GM04504 (cell line): ENCODE results near the gene EMC10.
A peak's percentile ranks its signal among the peaks of the same experiment; 100 is the strongest.

Source experiments
- DNase-seq: peaks from one replicate; pipeline ENCODE4 v3.0.0-alpha.2; 2012; ENCODE audit warnings: low read depth

EMC10 gene

DNA sequence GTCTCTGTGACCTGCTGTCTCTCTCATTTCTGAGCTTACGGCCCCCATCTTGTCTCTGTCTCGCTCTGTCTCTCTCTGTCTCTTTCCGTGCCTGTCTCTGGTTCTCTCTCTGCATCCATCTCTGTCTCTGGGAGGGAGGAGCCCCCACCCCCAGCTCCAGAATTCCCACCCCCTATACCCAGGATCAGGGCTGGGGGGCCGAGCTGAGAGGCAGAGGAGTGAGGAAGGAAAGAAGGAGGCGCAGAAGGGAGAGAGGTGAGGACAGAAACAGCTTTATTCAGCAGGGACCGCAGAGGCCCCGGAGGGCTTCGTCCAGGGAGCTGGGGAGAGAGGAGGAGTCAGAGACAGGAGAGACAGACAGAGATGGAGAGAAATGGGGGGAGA lies 20.7 kb downstream of the EMC10 start:
- no peak for DNase-seq

DNA sequence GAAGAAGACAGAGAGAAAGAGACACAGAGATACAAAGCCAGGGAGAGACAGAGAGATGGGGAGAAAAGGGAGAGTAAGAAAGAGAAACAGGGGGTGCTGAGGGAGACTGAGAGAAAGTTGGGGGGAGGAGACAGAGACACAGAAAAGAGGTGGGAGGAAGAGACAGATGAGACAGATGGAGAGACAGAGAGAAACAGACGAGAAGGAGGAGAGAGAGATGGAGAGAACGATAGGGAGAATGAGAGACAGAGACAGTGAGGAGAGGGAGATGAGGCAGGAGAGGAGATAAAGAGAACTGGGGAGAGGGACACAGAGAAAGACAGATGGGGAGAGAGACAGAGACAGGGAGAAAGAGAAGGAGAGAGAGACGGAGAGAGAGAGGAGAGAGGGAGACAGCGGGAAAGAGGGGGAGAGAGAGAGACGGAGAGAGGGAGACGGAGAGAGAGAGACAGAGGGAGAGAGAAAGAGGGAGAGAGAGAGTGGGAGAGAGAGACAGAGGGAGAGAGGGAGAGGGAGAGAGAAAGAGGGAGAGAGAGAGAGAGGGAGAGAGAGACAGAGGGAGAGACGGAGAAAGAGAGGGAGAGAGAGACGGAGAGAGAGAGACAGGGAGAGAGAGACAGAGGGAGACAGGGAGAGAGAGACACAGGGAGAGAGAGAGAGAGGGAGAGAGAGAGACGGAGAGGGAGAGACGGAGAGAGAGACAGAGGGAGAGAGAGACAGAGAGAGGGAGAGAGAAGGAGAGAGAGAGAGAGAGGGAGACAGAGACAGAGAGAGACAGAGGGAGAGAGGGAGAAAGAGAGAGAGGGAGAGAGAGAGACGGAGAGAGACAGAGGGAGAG lies 22.1 kb downstream of the EMC10 start:
- DNase-seq = no peak

DNA sequence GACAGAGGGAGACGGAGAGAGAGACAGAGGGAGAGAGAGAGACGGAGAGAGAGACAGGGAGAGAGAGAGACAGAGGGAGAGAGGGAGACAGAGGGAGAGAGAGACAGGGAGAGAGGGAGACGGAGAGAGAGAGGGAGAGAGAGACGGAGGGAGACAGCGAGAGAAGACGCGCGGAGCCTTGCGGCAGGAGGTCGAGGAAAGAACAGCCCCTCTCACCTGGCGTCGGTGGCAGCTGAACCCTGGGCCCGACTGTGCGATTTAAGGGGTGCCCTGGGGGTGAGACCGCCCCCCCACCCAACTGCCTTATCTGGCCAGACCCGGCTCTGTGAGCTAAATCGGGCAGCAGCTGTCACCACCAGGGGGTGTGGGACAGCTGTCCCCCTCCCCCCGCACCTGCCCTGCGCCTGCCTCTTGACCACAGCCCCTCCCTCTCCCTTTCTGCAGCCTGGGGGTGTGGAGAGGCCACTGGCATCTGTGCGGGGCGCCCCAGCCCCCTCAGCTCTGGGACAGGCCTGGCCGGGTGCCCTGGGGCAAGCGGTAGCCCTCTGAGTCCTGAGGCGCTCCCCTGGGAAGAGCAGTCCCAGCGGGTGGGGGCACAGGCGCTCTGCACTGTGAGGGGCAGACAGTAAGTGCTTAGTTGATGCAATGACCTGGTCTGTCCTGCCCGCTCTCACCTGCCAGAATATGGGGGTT lies 23.9 kb downstream of the EMC10 start:
- DNase-seq = no peak

DNA sequence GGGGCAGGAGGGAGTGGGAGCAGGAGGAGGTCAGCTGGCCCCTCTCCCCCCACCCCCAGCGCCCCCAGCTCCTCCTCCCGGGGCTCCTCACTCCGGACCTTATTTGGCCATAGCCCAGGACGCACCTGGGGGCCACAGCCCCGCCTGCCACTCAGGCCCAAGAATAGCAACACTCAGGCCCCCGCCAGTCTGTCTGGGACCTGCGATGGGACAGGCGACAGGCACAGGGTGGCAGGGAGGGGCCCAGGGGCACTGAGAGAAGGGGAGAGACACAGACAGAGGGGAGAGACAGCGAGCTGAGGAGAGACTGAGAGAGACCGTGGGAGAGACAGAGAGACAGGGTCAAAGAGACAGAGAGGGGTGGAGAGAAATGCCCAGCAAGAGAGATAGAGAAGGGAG lies 24.4 kb downstream of the EMC10 start:
- DNase-seq = no peak

DNA sequence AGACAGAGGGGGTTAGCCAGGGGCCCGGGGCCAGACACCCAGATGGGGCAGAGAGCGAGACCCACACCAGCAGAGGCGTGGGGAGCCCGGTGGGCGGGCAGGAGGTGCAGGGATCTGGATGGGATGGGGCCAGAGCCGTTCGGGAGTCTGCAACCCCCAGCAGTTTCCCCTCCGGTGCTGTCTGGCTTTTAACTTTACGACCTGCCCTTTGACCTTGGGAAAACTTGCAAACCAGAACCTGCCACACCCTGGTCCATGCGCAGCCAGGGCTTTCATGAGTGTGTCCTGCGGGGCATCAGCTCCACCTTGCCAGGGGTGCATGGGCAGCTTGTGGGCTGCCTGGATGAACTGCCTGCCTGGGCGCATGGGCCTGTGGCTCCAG lies 24.9 kb downstream of the EMC10 start:
- no peak for DNase-seq

DNA sequence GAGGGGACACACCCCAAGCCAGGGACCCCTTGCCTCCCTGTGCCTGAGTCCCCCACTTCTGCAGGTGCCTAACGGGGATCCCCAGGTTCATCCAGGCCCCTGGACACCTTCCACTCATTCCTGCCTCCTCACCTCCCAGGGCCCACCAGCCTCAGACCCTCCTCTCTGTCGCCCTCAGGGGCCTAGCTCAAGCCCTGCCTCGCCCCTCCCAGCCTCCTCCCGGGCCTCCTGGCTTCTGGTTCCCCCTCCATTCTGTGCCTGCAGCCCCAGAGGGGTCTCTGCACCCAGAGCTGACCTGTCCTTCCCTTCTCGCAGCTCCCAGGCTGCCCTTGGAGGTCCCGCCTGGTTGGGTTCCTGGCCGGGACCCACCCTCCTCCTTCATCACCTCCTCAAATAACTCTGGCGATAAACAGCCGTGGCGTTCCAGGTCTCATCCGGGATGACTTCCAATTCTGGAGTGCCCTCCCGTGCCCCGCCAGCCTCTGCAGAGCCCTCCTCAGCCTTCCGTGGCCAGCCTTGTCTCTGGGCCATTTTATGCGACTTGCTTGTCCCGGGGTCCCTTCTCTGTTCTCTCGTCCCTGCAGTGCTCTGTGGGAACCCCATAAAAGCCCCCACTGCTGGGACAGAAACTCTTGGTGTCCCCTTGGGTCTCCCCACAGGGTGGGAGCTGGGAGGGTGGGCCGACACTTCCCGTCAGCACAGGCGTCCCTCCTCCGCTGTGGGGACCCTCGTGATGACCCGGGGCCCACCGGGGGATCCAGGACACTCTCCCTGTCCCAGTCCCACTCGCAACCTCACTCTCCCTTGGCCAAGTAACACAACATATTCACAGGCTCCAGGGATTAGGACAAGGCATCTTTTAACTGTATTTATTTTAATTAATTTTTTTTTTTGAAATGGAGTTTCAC lies 25.5 kb downstream of the EMC10 start:
- DNase-seq = no peak

DNA sequence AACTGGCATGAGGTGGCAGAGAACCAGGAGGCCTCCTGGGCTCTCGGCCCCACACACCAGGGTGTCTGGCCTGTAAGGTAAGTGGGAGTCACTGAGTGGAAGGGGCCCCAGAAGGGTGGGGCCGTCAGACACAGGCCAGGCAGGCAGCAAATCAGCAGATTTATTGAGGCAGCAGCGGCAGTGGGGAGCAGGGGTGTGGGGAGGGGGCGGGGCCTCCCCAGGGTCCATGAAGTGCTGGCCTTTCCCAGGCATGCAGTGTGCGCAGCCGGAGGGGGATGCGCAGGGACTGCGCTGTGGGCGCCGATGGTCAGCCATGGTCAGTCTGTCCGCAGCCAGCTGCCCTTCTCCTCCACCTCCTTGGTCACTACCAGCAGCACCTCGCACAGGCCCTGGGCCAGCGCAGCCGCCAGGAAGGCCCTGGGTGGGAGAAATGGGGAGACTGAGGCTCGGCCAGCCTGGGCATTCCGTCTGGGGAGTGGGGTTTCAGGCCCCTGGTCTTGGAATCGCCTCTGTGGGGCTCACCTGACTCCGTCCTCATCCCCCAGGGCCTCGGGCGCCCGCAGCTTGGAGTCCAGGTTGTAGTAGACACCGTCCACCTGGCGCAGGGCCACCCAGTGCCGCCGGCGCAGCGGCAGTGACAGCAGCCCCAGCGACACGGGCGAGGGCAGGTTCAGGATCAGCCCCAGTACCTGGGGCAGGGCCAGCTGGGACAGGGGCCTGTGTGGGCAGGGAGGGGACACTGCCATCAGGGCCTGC lies 29.7 kb downstream of the EMC10 start:
- DNase-seq = no peak

DNA sequence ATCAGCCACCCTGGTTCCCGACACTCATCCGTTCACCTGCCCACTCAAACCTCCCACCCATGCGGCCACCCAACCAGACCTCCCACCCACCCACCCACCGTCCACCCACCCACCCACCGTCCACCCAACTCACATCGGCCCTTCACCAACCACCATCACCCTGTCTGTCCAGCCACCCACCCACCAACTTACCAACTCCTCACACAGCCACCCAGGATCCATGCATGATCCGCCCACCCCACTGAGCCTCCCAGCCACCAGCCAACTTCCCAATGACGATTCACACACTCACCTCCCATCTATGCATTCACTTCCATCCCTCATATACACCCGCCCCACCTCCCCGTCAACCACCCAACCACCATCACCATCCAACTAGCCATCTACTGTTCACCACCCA lies 30.4 kb downstream of the EMC10 start:
- DNase-seq = no peak

DNA sequence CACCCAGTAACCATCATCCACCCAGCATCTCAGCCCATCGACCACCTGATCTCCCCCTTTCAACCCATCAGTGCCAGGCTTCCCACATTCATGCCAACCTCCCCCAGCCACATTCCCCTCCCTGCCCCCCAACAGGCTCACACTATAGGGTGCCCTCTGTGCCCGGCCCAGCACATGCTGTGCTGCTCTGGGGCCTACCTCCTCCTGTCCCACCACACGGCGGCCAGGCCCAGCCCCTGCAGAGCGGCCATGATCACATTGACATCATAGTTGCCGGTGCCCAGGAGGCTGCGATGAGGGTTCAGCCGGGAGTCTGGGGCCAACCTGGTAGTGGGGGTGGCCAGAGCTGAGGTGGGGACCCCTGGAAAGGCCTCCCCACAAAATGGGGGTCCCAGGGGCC lies 31.1 kb downstream of the EMC10 start:
- no peak for DNase-seq

DNA sequence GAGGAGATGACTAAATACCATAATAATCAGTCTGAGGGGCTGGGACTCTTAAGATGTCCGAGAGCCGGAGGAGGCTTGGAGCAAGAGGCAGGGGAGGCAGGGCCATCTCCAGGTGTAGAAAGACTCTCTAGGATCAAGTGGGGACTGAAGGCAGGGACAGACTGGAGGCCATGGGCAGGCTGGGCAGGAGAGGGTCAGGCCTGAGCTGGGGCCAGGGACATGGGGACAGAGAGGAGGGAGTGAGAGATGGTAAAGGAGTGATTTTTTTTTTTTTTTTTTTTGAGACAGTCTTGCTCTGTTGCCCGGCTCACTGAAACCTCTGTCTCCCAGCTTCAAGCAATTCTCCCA lies 32.5 kb downstream of the EMC10 start:
- DNase-seq = no peak

DNA sequence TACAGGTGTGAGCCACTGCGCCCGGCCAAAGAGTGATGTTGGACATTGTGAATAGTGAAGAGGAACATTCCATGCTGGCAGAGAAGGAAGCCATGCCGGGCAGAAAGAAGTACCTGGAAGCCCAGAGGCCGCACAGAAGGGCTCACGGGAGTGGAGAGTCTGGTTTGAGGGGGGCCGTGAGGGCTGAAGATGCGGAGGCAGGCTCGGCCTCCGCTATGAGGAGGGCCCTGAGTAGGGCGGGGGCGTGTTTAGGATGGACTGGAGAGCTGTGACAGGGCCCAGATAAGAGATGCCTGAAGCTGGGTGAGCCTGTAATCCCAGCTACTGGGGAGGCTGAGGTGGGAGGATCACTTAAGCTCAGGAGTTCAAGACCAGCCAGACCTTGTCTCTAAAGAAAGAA lies 33.1 kb downstream of the EMC10 start:
- DNase-seq = no peak

DNA sequence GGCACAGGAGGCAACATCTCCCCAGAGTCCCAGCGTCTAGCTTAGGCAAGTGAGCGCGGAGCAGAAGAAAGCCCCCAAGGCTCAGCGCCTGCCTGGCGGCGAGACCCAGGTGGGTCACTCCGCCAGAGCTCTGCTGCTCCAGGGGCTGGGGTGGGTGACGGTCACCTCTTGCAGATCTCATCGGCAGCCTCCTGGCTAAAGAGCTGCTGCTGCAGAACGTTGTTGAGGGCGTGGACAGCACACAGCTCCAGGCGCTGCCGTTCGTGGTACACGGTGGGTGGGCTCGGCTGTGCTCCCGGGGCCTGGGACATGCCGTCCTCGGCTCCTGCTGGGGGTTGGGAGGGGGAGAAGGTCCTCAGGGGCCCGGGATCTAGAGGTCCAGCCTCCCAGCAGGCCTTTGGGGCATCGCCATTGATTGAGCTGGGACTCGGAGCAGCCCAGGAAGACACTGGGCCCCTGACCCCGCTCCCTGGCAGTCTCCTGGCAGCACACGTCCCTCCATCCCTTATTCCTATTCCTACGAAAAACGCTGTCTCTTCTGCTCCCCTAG lies 33.9 kb downstream of the EMC10 start:
- DNase-seq = no peak

DNA sequence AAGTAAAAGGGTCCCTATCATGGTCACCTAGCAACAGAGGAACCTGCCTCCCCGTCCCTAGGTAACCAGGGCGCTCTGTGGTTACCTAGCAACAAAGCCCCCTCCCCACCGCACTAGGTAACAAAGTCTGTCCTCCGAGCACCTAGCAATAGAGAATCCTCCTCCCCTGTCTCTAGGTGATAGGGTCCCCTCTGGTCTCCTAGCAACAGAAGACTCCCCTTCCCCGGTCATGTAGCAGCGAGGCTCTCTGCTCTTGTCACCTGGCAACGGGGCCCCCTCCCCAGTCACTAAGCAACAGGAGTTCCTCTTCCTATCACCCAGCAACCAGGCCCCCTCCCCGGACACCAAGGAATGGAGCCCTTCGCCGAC lies 34.4 kb downstream of the EMC10 start:
- no peak for DNase-seq

DNA sequence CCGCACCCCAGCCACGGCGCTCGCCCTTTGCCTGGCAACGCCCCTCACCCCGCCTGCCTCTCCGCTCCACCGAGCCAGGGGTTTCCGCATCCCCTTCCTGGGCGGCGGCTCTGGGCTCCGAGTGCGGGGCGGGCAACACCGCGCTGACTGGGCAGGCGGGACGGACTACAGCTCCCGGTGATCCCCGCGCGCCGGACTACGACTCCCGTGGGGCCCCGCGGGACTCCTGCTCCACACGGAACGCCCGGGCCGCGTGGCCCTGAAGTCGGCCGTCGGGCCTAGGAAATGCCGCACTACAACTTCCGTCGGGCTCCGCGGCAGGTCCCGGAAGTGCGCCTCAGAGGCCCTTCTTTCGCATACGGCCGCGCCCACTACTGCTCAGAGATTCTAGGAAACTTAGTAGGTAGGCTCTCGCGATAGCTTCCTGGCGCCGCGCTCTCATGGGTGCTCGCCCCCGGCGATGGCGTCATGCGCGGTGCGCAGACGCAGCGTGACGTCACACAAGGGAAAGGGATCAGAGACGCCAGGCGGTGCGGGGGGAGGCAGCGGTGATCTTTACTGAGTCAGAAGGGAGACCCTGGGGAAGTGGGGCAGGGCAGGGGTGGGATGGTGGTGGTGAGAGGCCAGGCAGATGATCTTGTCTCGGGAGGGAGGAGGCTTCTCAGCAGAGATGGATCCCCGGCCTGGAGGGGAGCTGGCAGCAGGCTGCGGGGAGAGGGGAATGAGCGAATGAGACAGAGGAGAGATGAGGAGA lies 34.9 kb downstream of the EMC10 start, which contains the start of gene JOSD2:
JOSD2 (minus strand) TSS at position 123 of the 754 bp plus-strand sequence. CDS start 760 bp downstream, outside the sequence.
- peak; percentile 98 for DNase-seq

DNA sequence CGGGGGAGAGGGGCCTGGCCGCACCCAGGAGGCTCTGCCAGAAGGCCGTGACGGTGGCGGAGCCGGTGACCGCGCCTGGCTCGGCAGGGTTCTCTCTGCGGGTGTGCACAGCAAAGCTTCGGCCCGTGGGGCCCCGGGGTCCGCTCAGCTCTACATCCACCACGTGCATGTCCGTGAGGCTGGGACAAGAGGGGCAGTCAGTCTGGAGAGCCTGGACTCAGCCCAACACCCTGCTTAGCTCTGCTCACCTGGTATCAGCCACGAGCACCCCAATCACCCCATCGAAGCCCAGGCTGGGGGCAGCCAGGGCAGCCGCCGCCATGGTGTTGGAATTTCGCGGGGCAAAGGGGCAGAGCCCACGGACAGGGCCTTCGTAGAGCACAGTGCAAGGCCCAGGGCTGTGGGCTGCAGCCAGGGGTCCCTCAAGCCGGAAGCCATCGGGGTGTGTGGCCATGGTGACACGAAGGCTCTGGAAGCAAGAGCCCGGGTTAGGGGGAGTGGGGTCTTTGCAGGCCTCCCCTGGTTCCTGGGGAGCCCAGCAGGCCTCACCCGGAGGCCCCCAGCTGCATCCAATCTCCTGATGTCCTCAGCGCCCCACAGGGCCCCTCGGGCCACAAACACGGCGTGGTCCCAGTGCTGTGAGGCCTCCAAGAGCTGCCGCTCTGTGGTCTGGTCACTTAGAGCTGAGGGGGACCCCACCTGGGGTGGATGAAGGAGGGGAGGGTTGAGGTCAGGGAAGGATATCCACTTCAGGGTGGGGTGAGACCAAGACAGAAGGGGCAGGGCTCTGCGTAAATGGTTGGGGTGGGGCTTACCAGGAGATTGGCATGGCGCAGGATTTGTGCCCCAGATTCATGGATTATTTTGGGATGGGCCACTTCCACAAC lies 36.0 kb downstream of the EMC10 start:
- DNase-seq = no peak

DNA sequence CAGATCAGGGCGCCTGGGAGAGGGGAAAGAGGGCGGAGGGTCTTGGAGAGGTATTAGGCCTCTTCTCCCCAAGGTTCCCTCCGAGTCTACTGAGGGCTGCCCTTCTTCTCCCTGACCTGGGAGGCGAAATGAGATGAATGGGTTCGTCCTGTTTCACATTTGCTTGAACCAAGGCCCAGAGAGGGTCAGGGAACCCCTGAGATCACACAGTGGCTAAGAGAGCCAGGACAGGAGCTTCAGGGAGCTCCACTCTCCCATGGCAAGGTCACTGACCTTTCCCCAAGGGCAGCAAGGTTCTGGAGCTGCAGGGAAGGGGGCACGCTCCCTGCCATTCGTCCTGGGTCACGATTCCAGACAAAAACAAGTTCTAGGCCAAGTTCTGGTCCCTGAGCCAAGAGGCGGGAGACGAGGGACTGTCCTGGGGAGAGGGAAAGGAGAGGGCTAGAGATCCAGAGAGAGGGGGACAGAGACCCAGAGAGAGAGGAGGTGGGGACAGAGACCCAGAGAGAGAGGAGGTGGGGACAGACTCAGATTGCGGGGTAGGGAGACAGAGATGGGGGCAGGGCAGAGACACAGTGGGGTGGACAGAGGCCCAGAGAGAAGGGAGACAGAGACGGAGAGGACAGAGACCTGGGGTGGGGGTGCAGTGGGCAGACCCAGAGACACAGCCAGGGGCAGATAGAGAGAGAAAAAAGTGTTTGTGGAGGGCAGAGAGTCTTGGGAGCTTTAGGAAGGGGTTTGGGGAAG lies 36.9 kb downstream of the EMC10 start:
- no peak for DNase-seq

DNA sequence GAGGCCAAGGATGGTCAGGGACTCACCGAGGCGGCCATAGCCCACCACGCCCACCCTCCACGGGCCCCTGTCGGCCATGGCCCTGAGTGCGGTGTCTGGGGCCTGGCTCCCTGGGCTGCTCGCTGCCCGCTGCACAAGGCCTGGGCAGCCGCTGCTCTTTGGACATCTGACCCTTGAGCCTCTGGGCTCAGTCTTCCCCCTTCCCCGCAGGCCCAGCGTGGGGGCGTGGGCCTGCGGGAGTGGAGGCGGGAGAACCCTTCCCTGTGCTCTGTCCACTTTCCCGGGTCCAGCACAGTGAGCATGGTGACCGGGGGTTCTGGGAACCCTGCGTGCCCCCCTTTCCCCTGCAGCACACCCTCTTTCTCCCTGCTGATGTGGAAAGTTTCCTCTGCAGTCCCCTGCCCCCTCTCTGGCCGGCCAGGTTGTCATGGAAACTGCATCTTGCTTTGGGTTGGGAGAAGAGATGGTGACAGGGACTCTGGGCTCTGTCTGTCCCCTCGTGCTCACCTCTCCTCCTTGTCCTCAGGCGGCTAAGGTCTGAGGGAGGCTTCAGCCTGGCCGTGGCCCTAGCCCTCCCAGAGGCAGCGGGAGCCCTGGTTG lies 37.5 kb downstream of the EMC10 start, which contains the start of gene ASPDH:
ASPDH (minus strand) TSS at position 168 of the 600 bp plus-strand sequence; CDS start at position 78, 90 bp downstream.
- DNase-seq = no peak

DNA sequence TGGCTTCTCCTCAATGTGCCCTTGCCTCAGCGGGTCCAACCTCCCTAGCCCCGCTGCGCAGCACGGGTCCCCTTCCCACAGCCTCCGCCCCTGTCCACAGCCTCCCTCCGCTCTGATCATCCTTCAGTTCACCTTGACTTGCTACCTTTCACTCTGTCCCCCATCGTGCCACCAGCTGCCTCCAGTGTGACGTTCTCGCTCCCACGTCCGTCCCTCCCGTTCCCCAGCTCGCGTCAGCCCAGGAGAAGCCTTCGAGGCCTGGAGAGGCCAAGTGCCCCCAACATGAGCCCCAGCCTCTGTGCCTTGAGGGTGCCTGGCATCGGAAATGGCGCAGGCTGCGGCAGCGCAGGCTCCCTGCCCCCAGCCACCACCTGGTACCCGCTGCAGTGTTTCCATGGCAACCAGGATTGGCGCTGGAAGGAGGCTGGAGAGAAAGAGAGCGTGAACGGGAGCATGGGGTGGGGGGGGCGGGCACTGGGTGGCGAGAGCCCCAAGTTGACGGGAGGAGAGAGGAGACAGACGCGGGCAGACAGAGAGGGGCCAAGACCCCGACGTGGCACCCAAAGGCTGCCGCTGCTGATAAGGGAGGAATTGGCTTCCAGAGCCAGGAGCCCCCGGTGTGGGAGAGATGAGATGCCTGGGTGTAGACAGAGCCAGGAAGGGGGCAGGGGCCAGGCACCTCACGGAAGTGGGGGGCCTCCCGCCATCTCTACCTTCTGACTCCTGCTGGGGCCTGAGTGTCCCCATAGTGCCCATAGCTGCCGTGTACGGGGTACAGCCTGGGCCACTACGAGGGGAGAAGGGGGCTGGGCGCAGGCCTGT lies 38.2 kb downstream of the EMC10 start:
- DNase-seq = no peak
